EL (cell line): ENCODE results near the gene TNIK.
A peak's percentile ranks its signal among the peaks of the same experiment; 100 is the strongest.
"Not testable (repeated sequence)": the region's sequence is repeated elsewhere in the genome, so short reads cannot be mapped to it uniquely, and the experiment has no call there.

ENCODE experiments used
- DNase-seq: peaks from one replicate; pipeline ENCODE4 v3.0.0-alpha.2; 2016

TNIK gene

DNA sequence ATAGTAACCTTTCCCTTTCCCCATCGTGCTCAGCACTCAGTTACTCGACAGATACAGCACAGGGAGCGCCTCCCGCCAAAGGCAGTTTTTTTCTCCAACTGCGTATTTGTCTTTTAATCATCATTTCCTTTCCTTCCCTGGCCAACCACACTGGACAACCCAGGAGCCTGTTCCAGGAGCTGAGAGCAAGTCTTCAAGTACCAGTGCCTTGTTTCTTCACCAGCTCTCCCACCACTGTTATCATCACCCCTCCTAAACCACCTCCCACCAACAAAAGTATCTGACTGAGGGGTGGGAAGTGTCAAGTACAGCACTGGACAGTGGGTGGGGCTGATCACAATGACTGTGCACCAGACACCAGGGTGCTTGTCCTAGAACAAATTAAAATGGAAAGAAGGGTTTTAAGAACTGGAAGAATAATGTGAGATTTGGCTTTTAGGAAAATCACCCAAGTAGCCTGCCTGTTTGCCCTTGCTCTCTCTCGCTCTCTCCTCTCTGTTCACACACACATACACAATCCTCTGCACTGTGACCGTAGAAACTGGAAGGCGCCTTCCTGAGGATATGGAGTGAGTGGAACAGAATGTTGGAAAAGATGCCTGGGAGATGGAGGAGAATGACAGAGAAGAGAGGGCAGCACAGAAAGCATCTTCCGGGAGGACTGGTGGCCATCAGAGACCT, 126.3 kb downstream of the TNIK start:
- DNase-seq, result no peak

DNA sequence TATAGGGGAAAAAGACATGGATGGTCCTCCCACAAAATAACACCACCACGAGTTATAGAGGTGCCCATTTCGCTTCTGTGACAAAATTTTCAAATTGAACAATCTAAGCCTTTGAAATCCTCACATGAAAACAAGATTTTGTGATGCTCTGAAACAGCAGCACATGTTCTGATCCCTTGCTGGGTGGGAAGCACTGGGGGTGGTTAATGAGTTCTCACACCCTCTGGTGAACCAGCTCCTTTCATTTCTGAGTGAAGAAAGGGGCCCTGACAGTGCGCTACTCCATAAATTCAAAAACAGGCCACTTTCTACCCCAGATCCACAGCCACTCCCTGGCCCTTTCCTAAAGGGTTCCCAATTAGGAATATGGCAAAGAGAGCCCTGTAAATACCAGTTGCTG, 129.3 kb downstream of the TNIK start:
- no peak for DNase-seq

DNA sequence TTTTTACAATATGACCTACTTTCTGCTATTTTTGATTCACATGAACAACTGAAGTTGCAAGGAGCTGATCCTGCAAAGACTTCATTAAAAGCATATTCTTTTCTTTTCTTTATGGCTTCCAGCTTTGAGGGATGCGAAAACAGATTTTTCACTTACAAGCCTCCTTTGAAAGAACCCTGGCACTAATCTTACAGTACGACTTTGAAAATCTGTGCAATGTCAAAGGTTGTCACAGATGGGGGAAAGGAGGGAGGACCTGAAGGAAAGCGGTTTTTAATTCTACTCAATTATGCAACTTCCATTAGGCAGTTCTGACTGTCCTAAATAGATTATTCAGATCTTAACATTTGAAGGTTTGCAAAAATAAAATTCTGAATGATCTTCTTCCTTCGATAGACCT, 130.5 kb downstream of the TNIK start:
- DNase-seq, result no peak

DNA sequence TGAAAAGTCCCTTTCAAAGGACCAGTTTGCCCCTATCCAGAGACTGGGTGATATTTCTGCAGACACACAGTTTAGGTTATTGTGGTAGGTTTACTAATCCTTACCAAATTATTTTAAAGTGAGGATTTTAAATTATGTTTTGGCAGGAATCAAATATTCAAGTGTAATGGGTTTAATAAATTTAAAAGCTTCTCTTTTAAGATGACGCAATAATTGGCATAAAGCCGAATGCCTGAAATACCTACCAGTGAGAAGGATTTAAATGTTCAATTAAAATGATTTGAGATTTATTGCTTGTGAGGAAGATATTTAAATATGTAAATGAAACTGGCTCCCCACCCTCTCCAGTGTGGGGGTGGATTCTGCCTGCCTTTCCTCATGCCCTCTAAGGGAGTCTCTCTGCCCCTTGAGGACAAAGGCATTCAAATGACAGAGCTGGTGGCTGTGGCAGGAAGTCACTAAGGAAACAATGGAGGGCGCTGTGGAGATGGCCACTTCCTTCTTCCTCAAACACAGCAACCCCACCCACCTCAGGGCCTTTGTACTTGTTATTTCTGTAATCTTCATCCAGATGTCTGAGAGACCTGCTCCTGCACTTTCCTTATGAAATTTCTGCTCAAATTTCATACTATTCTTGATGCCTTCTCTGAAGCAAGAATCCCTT, 131.7 kb downstream of the TNIK start:
- DNase-seq, result peak; percentile 30

DNA sequence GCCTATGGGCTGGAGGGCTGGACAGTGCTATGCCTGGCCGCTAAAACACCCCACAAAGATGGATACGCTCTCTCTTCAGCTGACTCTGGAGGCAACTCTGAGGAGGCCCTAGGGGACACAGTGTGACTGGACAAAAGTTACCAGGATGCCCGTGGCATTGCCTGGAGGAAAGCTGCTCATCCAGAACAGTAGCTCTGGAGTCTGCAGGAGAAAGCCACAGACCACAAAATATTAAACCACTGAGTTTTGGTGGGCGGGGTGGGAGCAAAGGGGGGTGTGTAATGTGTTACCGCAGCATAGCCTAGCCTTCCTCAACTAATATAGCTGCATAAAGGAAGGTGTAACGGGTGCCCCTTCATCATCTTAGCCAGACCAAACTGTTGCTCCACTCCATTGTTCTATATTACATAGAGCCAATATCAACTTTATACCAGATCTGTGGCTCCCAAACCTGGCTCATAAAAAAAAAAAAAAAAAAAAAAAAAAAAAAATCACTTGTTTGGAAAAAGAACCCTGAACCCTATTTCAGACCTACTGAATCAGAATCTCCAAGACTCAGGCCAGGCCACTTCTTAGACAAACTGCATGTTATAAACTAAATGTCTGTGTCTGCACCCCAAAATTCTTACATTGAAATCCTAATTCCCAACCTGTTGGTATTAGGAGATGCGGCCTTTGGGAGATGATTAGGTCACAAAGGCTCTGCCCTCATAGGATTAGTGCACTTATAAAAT, 132.6 kb downstream of the TNIK start:
- no peak for DNase-seq

DNA sequence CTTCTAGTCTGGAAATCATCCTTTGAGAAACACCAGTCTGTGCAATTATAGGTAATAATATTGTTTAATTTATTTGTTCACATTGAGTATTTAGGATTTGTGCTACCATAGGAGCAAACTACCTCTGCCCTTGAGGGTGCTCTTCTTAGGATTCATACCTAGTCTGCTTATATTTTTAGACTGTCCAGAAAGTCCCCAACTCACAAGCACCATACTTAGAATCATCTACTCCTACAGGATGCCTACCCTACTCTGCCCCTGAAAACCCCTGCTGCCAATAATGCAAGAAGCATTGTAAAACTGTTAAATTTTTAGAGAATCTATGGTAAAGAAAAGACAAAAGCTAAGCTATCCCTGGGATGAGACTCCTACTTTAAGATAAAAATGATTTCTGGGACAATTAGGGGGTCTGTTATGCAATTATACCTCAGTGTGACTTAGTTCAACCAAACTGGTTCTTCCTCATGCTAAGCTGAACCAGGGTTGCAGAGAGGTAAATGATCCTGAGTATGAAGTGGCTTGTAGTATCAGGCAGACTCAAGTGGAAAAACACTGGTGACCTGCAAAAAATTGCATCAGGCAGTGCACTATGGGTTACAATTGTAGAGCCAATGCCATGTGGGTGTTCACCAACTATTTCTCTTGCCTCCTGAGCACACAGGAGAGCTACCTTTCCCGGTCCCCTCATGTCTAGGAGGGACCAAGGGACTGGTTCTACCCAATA, 133.3 kb downstream of the TNIK start:
- DNase-seq, result no peak

DNA sequence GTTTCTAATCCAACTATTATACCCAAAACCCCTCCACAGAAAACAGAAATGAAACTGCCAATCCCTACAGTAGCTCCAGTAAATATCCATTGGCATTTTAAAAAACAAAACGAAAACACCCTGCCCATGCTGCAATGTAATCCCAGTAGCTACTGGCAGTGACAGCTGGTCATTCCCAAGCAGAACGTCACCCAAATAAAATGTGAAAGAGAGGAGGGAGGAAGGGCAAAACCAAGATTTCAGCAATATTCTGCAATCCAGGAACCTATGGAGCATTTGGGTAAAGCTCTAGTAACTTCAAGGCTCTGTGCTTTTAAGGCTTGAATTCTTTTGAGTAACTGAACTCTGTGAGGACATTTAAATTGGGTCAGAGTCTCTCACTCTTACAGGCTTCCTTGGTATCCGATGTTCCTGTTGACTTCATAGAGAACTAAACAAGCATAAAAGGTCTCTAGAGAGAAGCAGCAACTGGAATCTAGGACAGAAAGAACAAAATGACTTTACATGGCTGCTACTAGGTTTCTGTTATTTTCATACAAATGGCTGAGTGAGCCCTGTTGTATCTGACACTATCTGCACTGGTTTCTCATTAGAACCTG, 136.2 kb downstream of the TNIK start:
- peak; percentile 74 for DNase-seq

DNA sequence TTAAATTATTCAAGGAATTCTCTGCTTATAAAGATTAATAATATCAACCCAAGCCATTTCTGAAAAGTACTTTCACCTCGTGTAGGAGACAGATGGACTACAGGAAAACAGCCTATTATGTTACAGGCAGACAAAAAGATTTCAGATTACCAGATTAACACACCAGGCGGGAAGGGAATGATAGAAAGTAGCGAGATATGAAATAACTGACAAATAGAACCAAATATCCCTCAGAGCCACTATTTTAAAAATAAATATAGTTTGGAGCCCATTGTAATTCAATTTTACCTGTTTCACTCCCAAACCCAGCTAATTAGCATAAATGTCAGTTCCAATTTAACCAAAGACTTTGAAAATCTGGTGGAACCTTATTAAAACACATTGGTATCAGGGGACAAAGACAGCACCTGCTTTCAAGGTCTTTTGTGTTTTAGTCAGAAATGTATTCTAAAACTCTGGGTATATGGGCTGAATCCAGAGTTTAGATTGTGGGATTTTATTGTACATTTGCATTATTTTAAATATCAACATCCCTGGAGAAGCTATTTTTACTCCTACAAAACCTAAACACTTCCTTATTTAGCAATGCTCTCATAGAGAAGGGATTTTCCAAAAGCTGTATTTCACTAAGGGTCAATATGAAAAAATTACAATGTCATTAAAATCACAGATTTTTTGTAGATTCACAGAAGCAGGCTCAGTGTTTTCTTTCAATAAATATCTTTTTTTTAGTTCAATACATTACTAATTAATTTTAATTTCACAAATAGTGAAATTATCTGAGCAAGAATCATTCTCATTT, 138.4 kb downstream of the TNIK start:
- no peak for DNase-seq

DNA sequence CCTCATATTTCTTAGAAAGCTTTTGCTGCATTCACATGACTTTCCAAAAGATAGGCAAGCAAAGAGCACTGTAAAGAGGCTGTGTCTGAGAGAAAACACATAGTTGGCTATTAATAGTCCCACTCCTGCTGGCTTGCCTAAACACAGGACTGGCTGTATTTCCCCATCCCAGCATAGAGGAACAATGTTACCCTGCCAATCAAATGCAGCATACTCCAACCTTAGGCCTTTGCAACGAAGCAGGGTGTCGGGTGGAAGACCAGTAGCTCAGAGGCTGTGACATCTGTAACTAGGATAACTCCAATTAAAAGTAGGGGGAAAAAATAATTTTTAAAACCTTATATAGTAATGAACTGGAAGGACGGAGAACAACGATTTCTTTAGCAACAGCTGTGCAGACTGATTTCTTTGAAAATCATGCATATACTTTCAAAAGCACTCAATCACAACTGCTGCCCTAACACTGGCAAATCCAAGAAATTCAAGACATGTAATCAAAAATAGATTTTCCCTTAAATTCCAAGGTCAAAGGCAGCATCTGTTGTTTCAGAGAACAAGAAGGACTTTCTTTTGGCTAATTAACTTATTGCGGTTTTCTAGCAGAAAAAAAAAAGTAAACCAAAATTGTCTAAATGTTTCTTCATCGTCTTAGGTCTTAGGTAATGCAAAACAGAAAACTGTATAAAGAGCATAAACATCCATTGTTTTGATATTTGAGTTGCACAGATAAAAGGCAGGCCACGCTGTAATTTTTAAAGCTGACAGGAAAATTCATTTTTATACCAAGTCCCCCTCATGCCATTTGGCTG, 139.3 kb downstream of the TNIK start:
- DNase-seq, result no peak

DNA sequence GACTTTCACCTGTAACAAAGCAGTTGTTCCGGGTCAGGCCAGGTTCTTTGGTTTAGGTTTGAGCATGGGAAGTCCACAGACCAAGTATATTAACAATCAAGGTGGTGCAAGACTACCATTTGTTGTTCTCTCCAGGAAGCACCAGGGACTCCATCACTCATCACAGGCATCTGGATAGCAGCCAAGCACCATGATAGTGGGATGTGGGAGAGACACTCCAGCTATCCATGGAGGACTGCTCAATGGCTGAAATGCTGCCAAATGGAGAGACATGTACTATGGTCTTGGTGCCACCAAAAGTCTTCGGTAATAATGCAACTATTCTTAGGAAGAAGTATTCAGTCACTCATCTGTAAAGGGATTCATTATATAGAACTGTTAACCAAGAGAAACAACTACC, 143.0 kb downstream of the TNIK start:
- no peak for DNase-seq

DNA sequence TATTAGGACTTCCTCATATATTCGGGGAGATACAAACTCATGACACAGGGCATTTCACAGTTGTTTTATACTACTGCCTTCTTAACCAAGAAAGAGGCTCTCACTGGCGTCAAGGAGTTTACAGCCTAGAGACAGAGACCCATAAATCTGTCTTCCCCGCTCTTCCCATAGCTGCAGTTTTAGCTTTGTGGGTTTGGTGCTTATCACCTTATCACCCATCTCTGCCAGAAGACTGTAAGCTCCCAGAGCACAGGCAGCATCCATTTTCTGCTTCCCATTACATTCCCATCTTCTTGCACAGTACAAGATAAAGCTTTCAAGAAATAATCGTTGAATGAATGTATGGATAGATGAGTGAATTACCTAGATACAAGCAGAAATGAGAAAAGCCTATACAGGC, 144.3 kb downstream of the TNIK start:
- DNase-seq, result no peak

DNA sequence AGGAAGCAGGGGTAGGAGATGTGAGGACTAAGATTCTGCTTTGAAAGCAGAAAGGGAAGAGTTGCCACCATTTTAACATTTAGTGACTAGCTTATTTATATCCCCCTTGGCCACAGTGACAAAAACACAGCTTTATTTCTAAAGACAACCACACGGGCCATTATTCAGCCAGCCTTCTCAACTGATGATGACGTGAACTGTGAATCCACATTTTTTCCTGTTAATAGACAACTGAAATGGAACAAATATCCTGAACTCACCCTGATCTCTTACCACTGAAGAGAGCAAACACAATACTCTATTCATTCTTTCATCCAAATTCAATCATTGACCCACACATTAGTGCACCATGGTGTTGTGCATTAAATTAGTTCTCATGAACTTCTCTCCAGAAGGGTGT, 145.1 kb downstream of the TNIK start:
- DNase-seq, result no peak

DNA sequence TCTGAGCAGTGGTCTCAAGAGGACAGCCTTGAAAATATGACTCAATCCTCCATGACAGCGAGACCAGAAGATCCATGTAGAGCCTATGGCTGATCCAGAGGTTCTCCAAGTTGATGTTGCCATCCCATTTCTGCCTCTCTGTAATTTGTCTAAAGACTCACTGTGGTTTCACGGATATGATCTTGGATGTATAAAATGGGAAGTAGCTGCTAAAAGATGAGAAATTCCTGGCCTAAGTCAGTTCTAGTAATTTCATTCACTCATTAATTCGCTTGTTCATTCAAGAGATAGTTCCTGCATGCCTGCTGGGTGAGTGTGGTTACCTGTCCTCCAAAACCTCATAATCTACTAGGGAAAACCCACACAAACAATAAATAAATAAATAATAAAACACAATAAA, 145.9 kb downstream of the TNIK start:
- DNase-seq, result no peak

DNA sequence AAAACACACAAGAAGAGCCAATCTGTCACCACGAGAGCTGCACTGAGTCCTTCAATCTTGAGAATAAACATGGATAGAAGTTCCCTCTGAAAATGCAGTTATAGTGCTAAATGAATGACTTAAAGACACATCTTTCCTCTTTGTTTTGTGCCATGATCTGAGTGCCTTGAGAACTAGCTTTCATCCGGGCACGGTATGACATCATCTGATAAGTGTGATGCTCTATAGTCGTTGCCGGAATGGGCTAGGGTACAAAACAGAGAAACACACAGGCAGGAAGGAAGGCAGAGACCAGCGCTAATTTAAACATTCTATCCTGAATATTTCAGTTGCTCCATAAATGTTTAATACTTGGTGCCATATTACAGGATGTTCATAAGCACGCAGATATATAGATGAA, 146.5 kb downstream of the TNIK start:
- no peak for DNase-seq

DNA sequence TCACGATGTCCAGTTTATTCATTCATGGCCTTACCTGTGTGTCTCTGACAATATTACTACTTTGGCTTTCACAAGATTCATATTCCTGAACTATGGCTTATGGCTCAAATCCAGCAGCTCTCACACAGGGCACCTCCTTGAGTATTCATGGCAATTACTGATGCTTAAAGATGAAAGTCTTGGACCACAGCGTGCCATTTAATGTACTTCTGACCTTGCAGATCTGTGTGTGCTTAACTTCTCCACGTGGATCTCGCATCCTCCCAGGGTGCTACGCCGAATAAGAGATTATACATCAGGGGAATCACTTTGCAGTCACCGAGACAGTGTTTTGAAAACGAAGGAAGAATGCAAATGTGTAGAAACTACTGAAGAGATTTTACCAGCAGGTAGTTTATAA, 147.5 kb downstream of the TNIK start:
- no peak for DNase-seq

DNA sequence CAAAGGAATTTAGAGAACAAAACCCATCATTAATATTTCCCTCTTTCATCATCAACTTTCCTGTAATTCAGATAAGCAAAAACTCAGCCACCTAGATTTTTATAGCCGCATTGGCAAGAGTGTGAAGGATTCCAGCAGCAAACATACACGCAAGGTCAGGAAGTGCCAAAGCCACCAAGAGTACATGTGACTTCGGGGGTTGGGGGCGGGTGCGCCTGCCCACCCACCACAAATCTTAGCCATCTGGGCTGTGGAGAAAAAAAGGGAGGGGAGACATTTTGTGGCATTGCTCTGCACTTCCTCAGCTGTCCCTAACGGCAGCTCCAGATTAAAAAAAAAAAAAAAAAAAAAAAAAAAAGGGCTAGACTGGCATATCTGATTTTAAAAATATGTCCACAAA, 148.4 kb downstream of the TNIK start:
- DNase-seq, result no peak

DNA sequence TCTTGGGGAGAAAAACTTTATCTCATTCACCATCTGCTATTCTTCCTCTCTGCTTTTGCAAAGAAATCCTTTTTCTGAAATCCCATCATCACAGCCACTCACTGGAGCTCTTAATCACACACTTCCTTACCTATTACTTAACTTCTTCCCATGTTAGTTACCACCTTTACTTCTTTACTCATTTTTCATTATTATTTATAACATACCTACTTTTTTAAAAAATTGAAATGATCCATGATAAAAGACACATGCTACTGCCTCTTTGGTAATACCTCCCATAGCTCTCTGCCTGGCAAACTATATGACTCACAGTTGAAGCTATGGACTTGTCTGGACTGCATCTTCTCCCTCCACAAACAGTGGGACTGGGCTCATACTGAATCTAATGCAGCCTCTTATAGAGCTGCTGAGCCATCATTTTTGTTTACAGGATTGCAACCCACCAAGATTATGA, 150.3 kb downstream of the TNIK start:
- DNase-seq, result peak; percentile 75

DNA sequence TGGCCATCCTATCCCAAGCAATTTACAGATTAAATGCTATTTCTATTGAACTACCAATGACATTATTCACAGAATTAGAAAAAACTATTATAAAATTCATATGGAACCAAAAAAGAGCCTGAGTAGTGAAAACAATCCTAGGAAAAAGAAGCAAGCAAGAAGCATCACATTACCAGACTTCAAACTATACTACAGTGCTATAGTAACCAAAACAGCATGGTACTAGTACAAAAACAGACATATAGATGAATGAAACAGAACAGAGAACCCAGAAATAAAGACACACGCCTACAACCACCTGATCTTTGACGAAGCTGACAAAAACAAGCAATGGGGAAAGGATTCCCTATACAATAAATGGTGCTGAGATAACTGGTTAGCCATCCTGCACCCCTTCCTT, 152.2 kb downstream of the TNIK start:
- DNase-seq, result no peak

DNA sequence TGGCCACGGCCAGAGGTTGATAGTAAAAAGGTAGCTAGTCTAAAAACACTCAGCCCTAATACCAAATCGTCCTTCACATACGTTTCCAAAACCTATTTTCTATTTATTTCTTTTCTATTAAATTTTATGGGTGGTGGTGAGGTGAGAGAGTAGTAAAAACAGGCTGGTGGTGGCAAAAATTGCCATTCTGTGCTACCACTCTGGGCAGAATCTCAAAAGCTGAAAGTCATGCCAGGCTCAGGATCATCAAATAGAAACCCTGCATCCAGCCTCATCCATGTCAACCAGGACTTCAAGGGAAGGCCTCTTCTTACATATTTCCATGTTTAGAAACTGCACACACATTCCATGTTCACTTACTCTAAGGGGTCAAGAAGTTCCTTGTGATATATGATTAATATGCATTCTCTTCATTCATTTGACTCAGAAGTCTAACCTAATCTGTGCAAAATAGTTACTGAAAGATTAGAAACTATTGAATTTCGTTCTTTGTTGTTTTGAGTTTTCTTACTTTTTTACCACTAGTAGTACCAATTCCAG, 153.1 kb downstream of the TNIK start:
- DNase-seq, result peak; percentile 16

DNA sequence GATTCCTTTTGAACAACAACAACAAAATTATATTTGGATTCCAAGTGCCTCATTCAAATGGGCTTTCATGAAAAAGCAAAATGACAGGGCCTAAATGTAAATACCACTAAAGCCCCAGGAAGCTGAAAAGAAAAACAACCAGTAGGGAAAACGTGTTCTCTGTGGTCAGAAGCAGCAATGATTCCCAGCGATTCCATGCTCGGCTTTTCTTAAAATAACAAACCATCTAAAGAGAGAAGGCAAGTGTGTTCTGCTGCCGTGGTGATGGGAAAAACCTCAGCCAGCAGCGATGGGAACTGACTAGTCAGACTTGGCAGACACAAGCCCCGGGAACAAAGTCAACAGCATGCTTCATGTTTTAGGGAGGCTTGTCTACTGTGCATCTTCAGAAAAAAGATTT, 153.6 kb downstream of the TNIK start:
- DNase-seq, result peak; percentile 91

DNA sequence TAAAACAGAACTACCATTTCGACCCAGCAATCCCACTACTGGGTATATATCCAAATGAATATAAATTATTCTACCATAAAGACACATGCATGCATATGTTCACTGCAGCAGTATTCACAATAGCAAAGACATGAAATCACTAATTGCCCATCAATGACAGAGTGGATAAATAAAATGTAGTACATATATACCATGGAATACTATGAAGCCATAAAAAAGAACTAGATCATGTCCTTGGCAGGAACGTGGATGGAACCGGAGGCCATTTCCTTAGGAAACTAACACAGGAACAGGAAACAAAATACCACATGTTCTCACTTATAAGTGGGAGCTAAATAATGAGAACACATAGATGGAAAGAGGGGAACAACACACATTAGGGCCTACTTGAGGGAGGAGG, 154.4 kb downstream of the TNIK start:
- DNase-seq, result not testable (repeated sequence)
